Umbilical cord (tissue), 2 donors: ENCODE measurements around the gene GRK6. TPM values are rescaled to one million over a fixed set of nuclear protein-coding genes. Genes with fewer than 3 reads are reported as not detected.
"Not testable (repeated sequence)": the region's sequence is repeated elsewhere in the genome, so short reads cannot be mapped to it uniquely, and the experiment has no call there.

Experiments used
- DNase-seq: peaks from one replicate; pipeline ENCODE4 v3.0.0-alpha.2; 2015; ENCODE audit warnings: low spot score
- total RNA-seq: library from RNA; depleted of rRNA; stranded (reverse); fragments of >200 nt; gene quantifications from one replicate; pipeline ENCODE4 v1.2.3, GENCODE V29; 2014; ENCODE audit warnings: low replicate concordance; ENCODE audit not compliant: insufficient read depth

Gene GRK6
- total RNA-seq, 1 donor from 2014 or later = 17.3 TPM

- DNase-seq = no peak
Observed at GRCh38 chr5:177397875-177398390, 28.5 kb upstream of the GRK6 start.

GRCh38 chr5:177399997-177400868 is 26.2 kb upstream of the GRK6 start, which contains the start of gene PFN3:
Gene PFN3, minus strand, starts transcription at chr5:177400661. Its CDS starts 85 bp downstream, at chr5:177400576.
- DNase-seq = no peak

GRCh38 chr5:177402271-177403043 is 24.0 kb upstream of the GRK6 start:
- peak; percentile 46 for DNase-seq

GRCh38 chr5:177403102-177403791 is 23.2 kb upstream of the GRK6 start:
- no peak for DNase-seq

GRCh38 chr5:177403792-177404640 is 22.5 kb upstream of the GRK6 start:
- peak; percentile 73 for DNase-seq

- no peak for DNase-seq
Observed at GRCh38 chr5:177404641-177405179, 21.8 kb upstream of the GRK6 start.

- no peak for DNase-seq
Observed at GRCh38 chr5:177405312-177405711, 21.2 kb upstream of the GRK6 start.

- no peak for DNase-seq
Observed at GRCh38 chr5:177405805-177406204, 20.7 kb upstream of the GRK6 start.

GRCh38 chr5:177409043-177409801 is 17.3 kb upstream of the GRK6 start, which contains the start of gene F12:
Gene F12, minus strand, starts transcription at chr5:177409564. Its CDS starts 37 bp downstream, at chr5:177409527.
- no peak for DNase-seq

- no peak for DNase-seq
Observed at GRCh38 chr5:177410575-177410974, 15.9 kb upstream of the GRK6 start.

- DNase-seq = no peak
Observed at GRCh38 chr5:177412603-177413233, 13.8 kb upstream of the GRK6 start.

- DNase-seq = no peak
Observed at GRCh38 chr5:177414481-177414880, 12.0 kb upstream of the GRK6 start.

- not testable (repeated sequence) for DNase-seq
Observed at GRCh38 chr5:177417081-177417480, 9.4 kb upstream of the GRK6 start.

- no peak for DNase-seq
Observed at GRCh38 chr5:177419046-177419445, 7.4 kb upstream of the GRK6 start.

- not testable (repeated sequence) for DNase-seq
Observed at GRCh38 chr5:177420472-177420871, 6.0 kb upstream of the GRK6 start.

GRCh38 chr5:177421062-177421798 is 5.2 kb upstream of the GRK6 start:
- no peak for DNase-seq

GRCh38 chr5:177423671-177424070 is 2.8 kb upstream of the GRK6 start:
- no peak for DNase-seq

- no peak for DNase-seq
Observed at GRCh38 chr5:177425196-177425800, 1.2 kb upstream of the GRK6 start.
